GM18520 (cell line): ENCODE results near the gene TP73.
"Not testable (repeated sequence)": the region's sequence is repeated elsewhere in the genome, so short reads cannot be mapped to it uniquely, and the experiment has no call there.

Experiments
- ATAC-seq: cut with Tn5 transposase; IDR thresholded peaks from one replicate; pipeline ENCODE4 v1.9.1; 2021; ENCODE audit not compliant: unreplicated experiment

TP73 gene

GRCh38 chr1:3724416-3725030, 72.2 kb downstream of the TP73 start:
- ATAC-seq: not testable (repeated sequence)

- no peak for ATAC-seq
Observed at GRCh38 chr1:3725366-3725765, 73.0 kb downstream of the TP73 start.

- ATAC-seq: no peak
Observed at GRCh38 chr1:3727042-3727824, 74.9 kb downstream of the TP73 start.

DNA sequence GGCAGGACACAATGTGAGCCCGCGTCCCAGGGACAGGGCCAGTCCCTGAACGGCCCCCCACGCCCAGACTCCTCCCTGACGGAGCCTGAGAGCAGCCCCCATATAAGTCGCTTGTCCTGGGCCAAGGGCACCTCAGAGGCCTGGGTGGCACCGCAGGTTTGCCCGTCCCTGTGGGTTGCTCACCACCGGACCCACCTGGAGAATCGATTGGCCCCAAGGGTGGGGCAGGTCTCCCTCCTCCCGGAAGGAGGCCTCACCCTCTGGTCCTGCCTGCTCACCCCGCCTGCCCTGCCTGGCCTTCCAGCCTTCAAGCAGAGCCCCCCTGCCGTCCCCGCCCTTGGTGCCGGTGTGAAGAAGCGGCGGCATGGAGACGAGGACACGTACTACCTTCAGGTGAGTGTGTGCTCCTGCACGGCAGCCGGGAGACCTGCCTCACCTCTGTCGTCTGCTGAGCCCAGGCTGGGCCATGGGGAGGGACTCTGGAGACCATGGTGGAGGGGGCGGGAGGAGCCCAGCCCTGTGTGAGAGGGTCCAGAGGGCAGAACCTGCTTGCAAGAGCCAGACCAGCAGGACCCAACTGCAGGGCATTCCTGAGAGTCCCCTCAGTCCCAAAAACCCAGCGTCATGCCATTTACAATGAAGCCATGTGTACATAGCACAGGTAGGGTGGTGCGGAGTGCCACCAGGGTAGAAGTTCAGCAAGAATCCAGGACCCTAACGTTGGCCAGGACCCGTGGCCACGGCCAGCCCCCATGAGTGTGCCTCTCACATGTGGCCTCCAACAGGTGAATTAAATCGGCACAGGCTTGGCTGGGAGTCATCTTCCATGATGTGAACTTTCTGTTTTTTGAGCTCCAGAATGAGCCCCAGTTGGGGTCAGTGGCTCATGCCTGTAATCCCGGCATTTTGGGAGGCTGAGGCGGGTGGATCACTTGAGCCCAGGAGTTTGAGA, 75.8 kb downstream of the TP73 start:
- ATAC-seq: no peak

GRCh38 chr1:3729594-3730542, 77.6 kb downstream of the TP73 start:
- no peak for ATAC-seq

GRCh38 chr1:3730543-3731247, 78.4 kb downstream of the TP73 start:
- ATAC-seq: no peak

DNA sequence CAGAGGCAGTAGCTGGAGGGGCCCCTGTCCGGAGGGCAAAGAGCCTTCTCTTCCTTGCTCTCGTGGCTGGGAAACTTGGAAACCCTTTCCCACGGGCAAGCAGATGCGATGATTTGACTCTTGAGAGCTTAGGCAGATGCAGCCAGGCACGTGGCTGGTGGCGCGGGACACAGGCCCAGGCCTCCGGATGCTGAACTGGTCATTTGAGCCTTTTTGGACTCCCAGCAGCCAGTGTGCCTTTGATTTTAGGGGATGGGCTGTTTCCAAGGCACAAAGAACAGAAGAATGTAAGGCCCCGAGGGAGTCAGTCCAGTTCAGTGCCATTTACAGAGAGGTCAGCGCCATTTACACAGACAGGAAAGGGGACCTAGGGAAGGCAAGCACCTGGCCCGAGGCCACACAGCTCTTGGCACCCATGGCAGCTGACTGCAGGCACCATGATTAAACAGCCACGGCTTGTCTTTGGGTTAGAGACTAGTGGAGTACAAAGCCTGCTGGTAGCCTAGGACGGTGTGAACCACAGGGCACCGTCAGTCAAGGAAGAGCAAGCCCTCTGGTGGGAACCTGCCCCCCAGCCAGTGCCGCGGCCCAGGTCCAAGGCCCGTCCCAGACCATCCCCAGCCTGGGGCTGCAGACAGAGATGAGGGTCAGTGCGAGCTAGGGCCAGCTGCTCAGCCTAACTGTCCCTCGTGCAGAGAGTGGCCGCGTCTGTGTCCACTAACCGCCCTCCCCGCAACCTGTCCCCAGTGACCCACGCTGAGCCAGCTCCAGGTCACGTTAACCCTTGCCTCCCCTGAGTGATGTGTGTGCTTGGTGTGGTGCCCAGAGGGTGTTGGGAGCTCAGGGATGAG, 79.5 kb downstream of the TP73 start:
- ATAC-seq: no peak

- no peak for ATAC-seq
Observed at GRCh38 chr1:3732434-3733093, 80.2 kb downstream of the TP73 start.

- ATAC-seq: no peak
Observed at GRCh38 chr1:3733094-3733882, 81.0 kb downstream of the TP73 start.

DNA sequence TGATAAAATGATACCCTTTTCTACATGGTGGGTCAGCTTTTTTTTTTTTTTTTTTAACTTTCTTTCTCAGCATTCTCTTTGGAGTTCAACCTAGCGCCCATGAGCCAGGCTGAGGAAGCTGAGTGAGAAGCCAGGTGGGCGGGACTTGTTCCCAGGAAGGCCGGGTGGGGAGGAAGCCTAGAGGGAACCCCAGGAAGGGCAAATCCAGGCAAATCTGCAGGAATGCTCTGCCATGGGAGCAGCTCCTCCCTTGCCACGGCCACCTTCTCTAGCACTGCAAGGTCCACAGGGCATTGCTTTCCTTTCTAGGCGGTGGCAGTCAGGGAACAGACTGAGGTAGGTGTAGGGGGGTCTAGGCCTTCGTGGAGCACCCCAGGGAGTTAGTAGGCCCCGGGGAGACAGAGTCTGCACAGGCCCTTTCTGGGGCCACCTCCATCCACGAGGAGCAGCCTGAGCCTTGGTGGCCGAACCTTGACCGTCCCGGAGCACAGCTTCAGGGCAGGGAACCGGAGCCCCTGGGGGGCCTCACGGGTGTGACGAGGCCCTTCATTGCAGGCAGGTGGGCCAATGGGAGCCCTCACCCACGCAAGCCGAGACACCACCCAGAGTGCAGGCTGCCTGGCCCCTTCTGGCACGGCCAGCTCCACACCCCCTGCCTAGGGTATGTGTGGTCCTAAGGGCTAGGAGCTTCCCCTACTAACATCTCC, 81.7 kb downstream of the TP73 start:
- ATAC-seq: no peak

DNA sequence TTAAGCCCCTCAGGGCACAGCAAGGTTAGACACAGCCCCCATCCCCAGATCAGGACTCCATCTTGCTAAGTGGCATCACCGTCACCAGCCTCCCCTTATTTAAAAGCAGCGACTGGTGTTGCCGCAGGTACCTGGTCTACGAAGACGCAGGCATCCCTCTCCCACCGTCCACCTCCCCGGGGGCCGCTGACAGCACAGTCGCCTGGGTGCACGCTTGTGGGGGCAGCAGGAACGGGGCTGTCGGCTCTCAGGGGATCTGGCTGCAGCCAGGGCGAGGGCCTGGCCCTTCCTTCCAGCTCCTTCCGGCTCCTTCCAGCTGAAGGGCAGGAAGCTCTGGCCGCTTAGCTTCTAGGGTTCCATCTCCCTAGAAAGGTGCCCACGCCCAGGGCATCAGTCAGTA, 82.3 kb downstream of the TP73 start:
- ATAC-seq: no peak

DNA sequence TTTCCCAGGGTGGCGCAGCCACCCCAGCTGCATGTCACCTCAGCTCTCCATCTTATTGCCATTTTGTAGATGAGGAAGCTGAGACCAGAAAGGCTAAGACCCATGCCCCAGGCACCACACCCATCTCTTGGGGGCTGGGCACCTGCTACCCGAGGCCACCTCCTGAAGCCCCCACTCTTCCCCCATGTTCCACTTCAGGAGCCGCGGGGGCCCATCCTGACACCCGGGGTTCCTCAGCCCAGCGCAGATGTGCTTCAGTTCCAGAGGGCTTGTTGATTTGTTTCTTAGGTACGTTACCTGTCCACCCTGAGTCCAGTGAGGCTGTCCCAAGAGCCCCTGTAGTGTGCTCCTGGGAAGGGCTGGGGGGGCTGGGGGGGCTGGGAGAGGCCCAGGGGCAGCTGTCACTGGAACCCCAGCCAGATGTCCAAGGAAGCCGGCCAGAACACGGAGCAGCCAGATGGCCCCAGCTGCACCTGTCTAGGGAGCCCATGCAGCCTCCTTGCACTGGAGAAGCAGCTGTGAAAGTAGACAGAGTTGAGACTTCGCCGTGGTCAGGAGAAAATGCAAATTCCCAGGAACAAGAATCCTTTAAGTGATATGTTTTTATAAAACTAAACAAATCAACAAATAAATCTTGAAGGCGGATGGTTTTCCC, 82.8 kb downstream of the TP73 start:
- no peak for ATAC-seq

DNA sequence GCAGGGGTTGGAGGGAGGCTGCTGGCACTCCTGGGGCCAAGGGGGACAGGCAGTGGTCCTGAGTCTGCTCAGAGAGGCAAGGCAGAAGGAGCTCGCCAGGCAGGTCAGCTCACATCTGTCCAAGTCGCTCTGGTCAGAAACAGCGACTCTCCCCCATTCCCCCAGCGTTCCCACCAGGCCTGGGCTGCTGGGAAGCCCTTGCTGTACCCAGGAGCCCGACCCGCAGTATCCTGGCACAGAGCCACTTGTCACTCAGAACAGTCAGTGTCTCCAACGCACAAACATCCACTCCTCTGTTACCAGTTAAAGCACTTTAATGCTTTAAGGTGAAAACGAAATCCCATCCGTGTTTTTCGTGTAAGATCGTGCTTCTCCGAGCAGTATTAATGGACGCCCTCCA, 83.4 kb downstream of the TP73 start:
- no peak for ATAC-seq

DNA sequence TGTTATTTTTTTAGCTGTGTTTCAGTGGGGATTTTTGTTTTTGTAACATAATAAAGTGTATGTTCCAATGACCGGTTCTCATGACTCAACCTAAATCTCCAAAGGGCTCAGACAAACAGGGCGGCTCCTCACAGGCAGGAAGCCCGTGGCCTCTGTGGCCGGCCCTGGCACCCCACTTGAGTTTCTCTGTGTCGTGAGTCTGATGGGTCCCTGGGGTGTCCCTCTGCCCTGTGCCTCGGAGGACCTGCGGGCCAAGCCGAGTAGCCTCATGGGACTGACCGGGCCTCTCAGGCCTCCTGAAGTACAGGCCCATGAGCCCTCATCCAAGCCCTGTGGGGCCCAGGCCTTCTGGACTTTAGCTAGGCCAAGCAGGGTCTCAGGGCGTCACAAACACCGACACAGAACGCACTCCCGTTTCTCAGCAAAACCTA, 83.8 kb downstream of the TP73 start:
- no peak for ATAC-seq

DNA sequence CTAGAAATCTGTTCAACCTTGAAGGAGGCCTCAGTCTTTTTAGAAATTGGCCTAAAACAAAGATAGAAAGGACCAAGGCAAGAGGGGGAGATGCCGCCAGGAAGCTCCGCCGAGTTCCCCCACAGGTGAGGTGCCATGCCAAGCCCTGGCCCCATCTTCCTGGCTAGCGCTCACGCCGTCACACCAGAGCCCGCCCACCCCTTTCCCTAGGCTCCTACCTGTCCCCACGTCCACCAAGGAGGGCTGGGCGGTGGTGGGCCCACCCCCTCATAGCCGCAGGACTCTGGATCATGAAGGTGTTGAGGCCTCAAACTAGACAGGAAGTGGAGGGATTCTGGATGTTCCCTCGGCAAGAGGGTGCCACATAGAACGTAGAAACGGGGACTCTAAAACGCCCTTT, 84.4 kb downstream of the TP73 start:
- no peak for ATAC-seq

DNA sequence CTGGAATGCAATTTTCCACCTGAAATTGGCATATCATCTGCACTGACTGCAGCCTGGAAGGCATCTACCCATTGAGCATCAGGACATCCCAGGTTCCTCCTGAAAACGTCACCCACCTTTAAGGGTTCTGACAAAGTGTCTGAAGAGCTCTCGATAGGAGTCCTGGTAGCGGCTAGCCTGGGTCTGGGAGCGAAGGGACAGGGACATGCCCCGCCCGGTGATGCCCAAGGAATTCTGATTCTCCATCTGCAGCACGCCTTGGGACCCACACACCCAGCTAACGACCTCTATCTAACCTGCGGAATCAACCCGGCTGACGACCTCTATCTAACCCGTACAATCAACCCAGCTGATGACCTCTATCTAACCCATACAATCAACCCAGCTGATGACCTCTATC, 86.6 kb downstream of the TP73 start:
- no peak for ATAC-seq

- no peak for ATAC-seq
Observed at GRCh38 chr1:3740042-3740441, 87.7 kb downstream of the TP73 start.
